NCI-H1930 (cell line): ENCODE results near the gene SLC26A8.
"Not testable (repeated sequence)": the region's sequence is repeated elsewhere in the genome, so short reads cannot be mapped to it uniquely, and the experiment has no call there.

Experiments used
- DNase-seq, 2 experiments: peaks; one replicate each; lab custom pipeline; 2025; lab: John Stamatoyannopoulos, UW

Gene SLC26A8

DNA sequence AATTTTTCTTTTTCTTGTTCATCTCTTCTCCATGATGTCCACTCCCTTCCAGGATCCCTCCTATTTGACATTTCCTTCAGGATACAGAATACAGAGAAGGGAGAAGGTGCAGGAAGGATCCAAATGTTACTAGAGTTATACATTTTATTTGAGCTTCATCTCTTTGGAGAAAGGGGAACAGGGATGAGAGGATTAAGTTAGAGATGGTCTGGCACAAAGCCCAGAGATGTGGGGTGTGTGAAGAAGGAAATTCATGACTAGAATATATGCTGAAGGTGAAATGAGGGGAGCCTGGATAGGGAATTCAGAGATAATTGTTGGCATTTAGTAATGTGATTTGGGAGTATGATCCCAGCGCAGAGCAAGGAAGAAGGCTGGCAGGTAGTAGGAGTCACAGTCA, 81.1 kb downstream of the SLC26A8 start:
- no peak for DNase-seq

DNA sequence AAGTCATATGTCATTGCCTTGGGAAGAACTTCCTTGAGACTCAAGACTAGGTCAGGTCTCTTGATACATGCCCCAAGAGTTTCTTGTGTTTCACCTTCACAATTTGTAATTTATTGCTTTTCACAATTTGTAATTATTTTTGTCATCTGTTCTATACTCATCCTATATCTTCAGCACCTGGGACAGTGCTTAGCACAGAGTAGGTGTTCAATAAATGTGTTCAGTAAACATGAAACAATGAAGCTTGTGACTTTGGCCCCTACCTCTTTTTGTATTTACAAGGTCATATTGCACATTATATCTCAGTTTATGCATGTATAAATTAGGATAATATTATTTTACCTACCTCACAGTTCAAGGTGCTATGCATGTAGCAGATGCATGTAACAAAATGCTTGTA, 82.1 kb downstream of the SLC26A8 start:
- DNase-seq: no peak

DNA sequence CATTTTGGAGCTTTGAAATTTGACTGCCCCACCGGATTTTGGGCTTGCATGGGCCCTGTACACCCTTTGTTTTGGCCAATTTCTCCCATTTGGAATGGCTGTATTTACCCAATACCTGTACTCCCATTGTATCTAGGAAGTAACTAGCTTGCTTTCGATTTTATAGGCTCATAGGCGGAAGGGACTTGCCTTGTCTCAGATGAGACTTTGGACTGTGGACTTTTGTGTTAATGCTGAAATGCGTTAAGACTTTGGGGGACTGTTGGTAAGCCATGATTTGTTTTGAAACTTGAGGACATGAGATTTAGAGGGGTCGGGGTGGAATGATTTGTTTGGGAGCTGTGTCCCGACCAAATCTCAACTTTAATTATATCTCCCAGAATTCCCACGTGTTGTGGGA, 83.3 kb downstream of the SLC26A8 start:
- not testable (repeated sequence) for DNase-seq

DNA sequence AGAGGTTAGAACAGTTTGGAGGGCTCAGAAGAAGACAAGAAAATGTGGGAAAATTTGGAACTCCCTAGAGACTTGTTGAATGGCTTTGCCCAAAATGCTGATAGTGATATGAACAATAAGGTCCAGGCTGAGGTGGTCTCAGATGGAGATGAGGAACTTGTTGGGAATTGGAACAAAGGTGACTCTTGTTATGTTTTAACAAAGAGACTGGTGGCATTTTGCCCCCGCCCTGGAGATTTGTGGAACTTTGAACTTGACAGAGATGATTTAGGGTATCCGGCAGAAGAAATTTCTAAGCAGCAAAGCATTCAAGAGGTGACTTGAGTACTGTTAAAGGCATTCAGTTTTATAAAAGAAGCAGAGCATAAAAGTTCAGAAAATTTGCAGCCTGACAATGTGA, 84.4 kb downstream of the SLC26A8 start:
- DNase-seq: not testable (repeated sequence)

DNA sequence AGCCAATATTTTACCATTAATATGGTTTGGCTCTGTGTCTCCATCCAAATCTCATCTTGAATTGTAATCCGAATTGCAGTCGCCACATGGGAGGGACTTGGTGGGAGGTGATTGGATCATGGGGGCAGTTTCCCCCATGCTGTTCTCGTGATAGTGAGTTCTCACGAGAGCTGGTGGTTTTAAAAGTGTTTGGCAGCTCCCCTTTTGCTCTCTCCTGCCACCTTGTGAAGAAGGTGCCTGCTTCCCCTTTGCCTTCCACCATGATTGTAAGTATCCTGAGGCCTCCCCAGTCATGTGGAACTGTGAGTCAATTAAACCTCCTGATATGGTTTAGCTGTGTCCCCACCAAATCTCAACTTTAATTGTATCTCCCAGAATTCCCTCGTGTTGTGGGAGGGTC, 85.2 kb downstream of the SLC26A8 start:
- not testable (repeated sequence) for DNase-seq

DNA sequence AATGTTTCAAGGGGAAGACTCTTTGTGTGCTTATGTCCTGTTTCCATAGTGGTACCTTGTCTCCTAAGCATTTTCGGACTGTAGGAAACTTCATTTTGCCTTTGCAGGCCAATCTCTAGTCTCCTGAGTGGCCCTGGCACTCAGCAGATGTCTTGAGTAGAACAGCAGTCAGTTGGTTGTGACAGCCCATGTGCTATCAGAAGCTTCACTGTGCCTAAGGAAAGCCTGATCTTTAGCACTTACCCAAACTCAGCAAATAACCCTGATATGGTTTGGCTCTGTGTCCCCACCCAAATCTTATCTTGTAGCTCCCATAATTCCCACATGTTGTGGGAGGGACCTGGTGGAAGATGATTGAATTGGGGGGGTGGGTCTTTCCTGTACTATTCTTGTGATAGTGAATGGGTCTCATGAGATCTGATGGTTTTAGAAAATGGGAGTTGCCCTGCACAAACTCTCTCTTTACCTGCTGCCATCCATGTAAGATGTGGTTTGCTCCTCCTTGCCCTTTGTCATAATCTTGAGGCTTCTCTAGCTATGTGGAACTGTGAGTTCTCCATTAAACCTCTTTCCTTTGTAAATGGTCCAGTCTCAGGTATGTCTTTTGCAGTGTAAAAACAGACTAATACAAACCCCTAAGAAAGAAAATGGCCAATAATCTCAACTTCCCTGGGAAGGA, 87.6 kb downstream of the SLC26A8 start:
- no peak for DNase-seq

DNA sequence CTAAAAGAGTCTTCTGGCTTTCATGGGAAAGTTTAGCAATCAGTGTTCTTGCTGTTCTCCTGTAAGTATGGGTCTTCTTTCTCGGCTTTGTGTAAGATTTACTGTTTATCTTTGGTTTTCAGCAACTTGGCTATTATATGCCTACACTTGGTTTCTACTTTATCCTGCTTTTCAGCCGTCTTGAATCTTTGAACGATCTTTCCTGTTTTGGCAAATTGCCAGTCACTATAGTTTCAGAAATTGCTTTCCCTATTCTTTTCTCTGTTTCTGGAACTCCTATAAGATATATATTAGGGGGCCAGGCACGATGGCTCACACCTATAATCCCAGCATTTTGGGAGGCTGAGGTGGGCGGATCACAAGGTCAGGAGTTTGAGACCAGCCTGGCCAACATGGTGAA, 89.0 kb downstream of the SLC26A8 start:
- no peak for DNase-seq

DNA sequence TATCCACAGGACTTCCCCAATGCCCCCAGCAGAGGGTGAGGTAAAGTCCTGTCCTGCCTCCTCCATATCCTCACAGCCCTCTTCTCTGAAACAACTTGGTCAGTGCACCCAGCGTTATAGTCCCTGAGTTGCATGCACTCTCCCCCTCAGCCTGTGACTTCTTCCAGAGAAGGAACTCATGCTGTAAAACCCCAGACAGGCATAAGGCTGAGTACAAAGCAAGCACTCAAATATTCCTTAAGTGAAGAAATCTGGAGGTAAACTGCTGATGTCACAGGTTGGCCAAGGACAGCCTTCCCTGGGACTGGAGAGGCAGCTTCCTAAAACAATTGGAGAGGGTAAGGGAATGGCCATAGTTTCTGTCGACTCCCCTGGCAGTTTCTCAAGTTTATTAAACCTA, 90.6 kb downstream of the SLC26A8 start:
- DNase-seq: no peak

DNA sequence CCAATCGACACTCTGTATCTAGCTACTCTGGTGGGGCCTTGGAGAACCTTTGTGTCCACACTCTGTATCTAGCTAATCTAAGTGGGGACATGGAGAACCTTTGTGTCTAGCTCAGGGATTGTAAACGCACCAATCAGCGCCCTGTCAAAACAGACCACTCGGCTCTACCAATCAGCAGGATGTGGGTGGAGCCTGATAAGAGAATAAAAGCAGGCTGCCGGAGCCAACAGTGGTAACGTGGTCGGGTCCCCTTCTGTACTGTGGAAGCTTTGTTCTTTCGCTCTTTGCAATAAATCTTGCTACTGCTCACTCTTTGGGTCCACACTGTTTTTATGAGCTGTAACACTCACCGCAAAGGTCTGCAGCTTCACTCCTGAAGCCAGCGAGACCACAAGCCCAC, 92.6 kb downstream of the SLC26A8 start:
- not testable (repeated sequence) for DNase-seq

DNA sequence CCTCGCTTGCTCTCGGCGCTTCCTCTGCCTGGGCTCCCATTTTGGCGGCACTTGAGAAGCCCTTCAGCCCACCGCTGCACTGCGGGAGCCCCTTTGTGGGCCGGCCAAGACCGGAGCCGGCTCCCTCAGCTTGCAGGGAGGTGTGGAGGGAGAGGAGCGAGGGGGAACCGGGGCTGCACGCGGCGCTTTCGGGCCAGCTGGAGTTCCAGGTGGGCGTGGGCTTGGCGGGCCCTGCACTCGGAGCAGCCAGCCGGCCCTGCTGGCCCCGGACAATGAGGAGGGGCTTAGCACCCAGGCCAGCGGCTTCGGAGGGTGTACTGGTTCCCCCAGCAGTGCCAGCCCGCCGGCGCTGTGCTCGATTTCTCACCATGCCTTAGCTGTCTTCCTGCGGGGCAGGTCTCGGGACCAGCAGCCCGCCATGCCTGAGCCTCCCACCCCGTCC, 93.3 kb downstream of the SLC26A8 start:
- DNase-seq: no peak

DNA sequence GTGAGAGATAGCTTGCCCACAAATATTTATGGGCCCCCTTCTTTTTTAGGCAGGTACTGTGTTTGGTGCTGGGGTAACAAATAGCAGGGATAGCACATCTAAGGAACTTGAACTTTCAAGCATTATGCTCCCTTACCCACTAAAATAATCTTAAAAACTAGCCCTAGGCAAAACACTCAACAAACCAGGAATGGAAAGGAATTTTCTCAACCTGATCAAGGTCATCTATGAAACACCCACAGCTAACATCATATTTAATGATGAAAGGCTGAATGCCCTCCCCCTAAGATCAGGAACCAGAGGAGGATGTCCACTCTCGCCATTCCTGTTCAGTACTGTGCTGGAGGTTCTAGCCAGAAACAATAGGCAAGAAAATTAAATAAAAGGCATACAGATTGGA, 94.8 kb downstream of the SLC26A8 start:
- no peak for DNase-seq

DNA sequence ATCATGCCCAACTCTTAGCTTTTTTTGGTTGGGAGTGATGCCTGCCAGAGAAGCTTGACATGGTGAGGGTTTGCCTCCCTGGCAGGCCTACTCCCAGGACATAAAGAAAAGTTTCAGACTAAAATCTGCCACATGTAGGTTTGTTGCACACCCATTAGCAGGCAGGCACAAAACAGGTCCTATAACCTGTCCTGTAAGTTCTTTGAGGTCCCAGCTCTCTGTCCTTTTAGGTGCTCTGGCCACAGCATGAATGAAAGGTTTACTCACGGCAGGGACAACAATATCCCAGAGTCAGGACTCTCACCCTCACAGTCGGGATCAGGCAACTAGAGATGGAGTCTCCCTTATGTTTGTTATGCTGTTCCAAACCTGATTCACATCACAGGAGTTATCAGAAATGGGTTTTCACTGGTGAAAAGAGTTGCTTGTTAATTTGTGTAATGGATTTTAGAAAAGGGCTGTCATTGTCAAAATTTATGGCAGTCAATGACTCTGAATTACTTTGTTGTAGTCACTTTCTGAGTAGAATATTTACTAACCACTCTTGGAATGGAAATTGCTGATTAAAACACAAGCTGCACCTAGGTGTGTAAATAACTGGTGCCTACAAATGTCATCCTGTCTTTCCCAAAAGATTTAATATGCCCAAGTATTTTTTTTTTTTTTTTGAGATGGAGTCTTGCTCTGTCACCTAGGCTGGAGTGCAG, 97.8 kb downstream of the SLC26A8 start:
- no peak for DNase-seq

DNA sequence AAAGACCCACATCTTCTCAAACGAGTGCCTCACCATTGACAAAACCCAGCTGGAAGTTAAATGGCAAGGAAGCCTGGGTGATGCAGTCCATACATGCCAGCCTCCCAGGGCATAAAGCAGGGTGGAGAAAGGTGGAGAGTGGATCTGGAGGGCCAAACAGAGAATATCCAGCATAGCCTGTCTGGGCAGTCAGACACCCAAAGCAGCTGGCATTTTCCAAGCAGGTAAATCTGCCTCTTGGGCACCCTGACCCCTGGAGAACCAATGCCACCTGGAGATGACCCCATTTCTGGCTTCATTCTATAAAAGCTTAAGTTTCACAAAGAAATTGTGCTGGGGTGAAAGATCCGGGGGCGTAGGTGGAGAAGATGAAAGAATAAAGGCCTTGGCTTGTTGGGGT, 98.5 kb downstream of the SLC26A8 start:
- DNase-seq: no peak

DNA sequence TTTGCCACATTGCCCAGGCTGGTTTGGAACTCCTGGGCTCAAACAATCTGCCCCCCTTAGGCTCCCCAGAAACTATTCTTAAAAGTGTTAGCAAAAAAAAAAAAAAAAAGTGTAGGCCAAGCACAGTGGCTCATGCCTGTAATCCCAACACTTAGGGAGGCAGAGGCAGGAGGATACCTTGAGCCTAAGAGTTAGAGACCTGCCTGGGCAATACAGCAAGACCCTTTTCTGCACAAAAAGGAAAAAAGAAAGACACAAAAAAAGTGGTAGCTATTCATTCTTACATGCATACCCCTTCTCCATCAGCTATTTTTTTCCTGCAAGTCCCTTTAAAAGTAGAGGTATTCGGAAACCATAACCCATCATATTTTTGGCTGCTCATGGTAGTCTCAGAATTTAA, 100.3 kb downstream of the SLC26A8 start:
- DNase-seq: no peak

DNA sequence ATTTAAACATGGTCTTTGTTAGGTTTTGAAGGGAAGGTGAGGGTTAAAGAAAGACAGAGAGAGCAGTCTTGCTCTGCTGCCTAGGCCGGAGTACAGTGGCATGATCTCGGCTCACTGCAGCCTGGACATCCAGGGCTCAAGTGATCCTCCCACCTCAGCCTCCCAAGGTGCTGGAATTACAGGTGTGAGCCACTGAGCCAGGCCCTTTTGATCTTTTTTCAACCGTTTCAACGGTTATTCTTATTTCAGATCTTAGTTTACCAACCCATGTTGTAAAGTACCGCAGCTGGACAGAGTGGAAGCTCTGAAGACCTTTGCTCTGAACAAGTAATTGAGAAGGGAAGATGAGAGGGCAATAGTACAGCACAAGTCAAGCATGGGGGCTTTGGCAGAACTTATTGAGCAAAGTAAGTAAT, 102.3 kb downstream of the SLC26A8 start:
- DNase-seq: no peak

DNA sequence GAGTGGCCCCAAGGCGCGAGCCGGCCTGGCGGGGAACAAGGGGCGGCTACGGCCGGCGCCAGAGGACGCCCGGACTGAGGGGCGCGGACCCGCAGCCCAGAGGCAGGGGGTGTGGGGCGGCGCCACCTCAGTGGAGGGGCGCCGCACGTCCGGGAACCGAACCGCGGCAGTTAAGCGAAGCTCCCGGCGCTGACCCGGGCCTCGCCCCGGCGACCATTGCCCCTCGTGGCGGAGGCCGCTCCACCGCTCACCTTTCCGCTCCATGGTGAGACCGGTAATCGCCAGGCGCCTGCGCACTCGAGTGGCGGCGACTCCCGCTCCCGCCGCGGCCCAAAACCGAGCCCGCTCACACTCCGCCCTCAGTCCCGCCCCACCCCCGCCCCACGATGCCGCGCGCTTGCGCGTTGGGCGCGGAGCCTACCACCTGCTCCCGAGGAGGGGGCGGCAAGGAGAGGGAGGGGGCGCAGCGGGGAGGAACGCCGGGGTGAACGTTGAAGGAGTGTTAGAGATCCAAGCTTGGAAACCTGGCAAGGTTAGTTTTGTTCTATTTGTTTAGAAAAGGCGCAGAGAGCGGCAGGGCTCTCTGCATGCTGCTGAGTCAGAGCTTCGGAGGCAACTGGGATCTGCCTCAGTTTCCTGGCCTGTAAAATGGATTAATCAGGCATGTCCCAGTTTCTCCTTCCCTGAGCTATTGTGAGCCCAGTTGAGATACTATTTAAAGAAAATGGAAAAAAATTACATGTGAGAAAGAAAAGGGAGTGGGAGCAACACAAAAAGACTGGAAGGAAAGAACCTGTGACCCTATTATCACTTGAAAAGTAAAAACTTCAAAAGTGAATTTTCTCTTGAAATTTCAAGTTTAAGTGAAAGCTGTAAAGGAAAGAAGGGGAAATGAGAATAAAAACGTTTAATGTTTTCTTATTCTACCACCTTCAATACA, 103.4 kb downstream of the SLC26A8 start, which contains the start of gene SRPK1:
SRPK1 (minus strand) TSS at position 306 of the 940 bp plus-strand sequence; CDS start at position 264, 42 bp downstream.
- peak; percentile 85 for DNase-seq

DNA sequence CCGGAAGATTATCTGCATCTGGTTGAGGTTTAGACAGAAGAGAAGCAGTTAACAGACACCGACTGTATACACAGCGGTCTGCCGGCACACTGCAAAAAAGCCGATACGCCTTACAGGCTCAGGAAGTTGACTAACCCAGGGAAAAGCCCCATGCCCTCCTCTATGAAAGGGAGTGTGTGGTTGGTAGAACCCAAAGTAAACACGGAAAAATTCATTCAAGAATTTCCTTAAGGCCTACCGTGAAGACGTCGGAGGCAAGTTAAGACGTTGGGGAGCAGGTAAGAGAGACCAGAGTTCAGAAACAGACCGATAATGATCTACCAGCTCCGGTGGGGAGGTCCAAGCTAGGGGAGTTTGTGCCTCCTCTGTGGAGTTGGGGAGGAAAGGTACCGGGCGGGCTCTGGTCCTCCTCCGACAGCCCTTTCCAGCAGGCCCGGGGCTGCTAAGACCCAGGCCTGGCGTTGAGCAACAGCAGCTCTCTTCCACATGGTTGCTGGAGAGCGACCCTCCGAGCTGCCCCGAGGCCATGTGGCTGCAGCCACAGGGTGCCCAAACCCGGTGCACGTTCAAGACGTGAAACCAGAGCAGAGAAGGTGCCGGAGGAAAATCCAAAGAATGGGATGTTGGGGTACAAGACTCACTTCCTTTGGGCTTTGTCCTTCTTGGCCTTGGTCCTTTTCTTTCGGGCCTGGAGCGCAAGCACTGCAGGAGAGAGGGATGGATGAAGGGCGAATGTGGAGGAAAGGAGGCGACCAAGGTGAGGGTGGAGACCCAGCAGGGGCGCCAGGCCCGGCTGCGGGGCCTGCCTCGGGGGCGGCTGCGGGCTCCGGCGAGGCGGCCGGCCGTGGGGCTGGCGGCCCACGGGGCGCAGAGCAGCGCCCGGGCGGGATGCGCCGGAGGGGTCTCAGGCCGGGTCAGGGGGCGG, 104.4 kb downstream of the SLC26A8 start:
- DNase-seq: no peak

DNA sequence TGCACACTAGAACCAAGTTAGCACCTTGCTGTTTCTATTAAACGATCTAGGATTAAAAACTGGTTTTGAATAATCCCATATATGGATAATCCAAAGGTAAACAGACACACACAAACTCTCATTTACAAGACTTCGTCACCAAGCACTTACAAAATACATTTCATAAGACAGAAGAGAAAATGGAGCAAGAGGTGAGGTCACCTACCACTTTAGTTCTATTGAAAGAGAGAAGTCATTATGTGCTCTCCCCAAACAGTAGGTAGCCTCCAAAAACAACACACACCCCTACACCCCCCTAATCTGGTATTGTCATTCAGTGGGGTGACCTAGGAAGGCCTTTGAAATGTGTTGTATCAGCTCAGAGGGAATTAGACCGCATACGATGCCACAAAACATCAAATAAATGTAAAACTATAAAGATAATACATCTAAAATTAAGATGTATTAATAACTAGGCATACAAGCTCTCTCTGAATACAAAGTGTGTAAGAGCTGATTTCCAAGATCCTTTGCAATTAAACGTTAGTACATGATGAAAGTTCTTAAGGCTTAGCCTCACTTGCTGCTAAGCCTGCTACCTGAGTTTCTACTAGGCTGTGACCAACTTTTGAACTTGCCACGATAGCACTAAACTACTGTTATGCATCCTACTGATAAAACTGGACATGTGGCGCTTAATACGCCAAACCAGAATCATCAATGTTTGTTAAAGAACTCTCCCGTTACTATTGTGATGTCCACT, 105.2 kb downstream of the SLC26A8 start:
- DNase-seq: no peak

DNA sequence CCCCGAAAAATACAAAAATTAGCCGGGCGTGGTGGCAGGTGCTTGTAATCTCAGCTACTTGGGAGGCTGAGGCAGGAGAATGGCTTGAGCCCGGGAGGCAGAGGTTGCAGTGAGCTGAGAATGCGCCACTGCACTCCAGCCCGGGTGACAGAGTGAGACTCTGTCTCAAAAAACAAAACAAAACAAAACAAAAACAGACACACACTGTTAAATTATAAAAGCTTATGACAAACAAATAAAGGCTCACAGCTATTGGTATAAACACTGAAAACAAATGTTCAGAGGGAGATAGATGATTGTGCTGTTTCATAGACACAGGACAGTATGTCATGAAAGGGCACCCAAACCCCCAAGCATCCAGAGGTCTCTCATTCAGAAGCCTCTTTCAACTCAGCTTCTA, 107.5 kb downstream of the SLC26A8 start:
- DNase-seq: not testable (repeated sequence)

DNA sequence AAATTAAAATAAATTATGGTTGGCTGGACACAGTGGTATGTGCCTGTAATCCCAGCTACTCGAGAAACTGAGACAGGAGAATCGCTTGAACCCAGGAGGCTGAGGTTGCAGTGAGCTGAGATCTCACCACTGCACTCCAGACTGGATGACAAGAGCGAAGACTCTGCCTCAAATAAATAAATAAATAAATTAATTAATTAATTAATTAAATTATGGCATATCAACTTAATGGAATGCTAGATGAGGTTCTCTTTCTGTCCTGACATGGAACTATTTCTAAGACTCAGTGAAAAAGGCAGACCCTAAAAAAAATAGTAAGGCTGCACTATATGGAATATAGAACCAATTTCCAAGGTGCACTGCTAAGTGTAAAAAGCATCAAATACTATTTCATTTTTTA, 108.4 kb downstream of the SLC26A8 start:
- no peak for DNase-seq

DNA sequence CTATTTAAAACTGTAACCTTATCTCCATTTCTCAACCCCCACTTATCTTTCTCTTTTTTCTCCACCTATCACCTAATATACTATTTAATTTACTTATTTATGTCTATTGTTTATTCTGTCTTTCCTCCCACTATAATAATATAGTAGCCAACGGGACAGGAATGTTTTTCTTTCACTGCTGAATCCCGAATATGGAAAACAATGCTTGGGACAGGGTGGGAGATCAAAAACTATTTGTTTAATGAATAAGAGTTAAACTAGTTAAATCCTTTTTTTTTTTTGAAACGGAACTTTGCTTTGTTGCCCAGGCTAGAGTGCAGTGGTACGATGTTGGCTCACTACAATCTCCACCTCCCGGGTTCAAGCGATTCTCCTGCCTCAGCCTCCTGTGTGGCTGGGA, 109.9 kb downstream of the SLC26A8 start:
- no peak for DNase-seq
